NCI-H2196 treated with DMSO at 0.1 percent for 48 hours (cell line): ENCODE data around the gene ELF5.

ENCODE experiments used
- DNase-seq: peaks from one replicate; lab custom pipeline; 2025; ENCODE audit not compliant: unreplicated experiment; lab: John Stamatoyannopoulos, UW

ELF5 gene

GRCh38 chr11:34513682-34514449 is at the start of gene ELF5:
Gene ELF5, minus strand, starts transcription at chr11:34513794. Its CDS starts 8,045 bp downstream, at chr11:34505749.
- DNase-seq = no peak

GRCh38 chr11:34562976-34563375 is 49.4 kb upstream of the ELF5 start:
- no peak for DNase-seq

GRCh38 chr11:34560511-34560910 is 46.9 kb upstream of the ELF5 start:
- DNase-seq = no peak

- no peak for DNase-seq
Measured at GRCh38 chr11:34558673-34559072, 45.1 kb upstream of the ELF5 start.

- DNase-seq = no peak
Measured at GRCh38 chr11:34558211-34558610, 44.6 kb upstream of the ELF5 start.

GRCh38 chr11:34552270-34552669 is 38.7 kb upstream of the ELF5 start:
- DNase-seq = no peak

- DNase-seq = no peak
Measured at GRCh38 chr11:34549271-34549670, 35.7 kb upstream of the ELF5 start.

GRCh38 chr11:34548278-34548677 is 34.7 kb upstream of the ELF5 start:
- DNase-seq = no peak

- no peak for DNase-seq
Measured at GRCh38 chr11:34546511-34547209, 33.1 kb upstream of the ELF5 start.

- no peak for DNase-seq
Measured at GRCh38 chr11:34542089-34542488, 28.5 kb upstream of the ELF5 start.

- DNase-seq = no peak
Measured at GRCh38 chr11:34540870-34541269, 27.3 kb upstream of the ELF5 start.

- no peak for DNase-seq
Measured at GRCh38 chr11:34537636-34538035, 24.0 kb upstream of the ELF5 start.

GRCh38 chr11:34536056-34536455 is 22.5 kb upstream of the ELF5 start:
- peak; percentile 5 for DNase-seq

GRCh38 chr11:34534826-34535225 is 21.2 kb upstream of the ELF5 start:
- DNase-seq = no peak

GRCh38 chr11:34531663-34532062 is 18.1 kb upstream of the ELF5 start:
- DNase-seq = no peak

GRCh38 chr11:34530545-34531234 is 17.1 kb upstream of the ELF5 start:
- DNase-seq = no peak

GRCh38 chr11:34529643-34530042 is 16.0 kb upstream of the ELF5 start:
- no peak for DNase-seq

- DNase-seq = no peak
Measured at GRCh38 chr11:34528072-34528471, 14.5 kb upstream of the ELF5 start.

- no peak for DNase-seq
Measured at GRCh38 chr11:34525888-34526657, 12.5 kb upstream of the ELF5 start.

- DNase-seq = no peak
Measured at GRCh38 chr11:34525098-34525497, 11.5 kb upstream of the ELF5 start.

GRCh38 chr11:34524696-34525095 is 11.1 kb upstream of the ELF5 start:
- DNase-seq = no peak
